Measurements from ENCODE around the gene GPATCH4.

DNA sequence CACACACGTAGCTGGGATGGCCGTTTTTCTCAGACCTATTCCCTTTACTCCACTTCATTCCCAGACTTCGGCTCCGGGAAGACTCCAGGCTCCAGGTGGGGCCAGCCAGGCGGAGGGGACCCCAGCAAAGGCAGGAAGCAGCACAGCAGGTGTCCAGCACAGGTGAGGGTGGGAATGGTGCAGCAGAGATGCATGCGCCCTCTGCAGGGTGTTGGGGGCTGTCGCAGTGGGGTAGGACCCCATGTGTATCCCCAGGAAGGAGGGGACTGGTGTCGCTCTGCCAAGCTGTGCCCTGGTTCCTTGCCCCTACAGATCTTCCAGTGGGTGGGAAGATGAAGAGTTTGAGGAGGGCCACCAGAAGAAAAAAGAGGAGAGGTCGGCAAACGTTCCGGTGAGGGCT, 16.5 kb downstream of the GPATCH4 start:
- TF ChIP-seq, protein P1, sequence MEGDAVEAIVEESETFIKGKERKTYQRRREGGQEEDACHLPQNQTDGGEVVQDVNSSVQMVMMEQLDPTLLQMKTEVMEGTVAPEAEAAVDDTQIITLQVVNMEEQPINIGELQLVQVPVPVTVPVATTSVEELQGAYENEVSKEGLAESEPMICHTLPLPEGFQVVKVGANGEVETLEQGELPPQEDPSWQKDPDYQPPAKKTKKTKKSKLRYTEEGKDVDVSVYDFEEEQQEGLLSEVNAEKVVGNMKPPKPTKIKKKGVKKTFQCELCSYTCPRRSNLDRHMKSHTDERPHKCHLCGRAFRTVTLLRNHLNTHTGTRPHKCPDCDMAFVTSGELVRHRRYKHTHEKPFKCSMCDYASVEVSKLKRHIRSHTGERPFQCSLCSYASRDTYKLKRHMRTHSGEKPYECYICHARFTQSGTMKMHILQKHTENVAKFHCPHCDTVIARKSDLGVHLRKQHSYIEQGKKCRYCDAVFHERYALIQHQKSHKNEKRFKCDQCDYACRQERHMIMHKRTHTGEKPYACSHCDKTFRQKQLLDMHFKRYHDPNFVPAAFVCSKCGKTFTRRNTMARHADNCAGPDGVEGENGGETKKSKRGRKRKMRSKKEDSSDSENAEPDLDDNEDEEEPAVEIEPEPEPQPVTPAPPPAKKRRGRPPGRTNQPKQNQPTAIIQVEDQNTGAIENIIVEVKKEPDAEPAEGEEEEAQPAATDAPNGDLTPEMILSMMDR (IDR thresholded peaks at IDR 0.05): no peak
- TF ChIP-seq POLR2AphosphoS5 (IDR thresholded peaks at IDR 0.05): no peak
- TF ChIP-seq POLR2A (IDR thresholded peaks at IDR 0.05): no peak
- no peak for TF ChIP-seq EP300 (IDR thresholded peaks at IDR 0.05; ENCODE audit: low read depth)

Data from transverse colon (tissue), 4 donors.